ENCODE results near the gene NUCB1.
"Not testable (repeated sequence)": the region's sequence is repeated elsewhere in the genome, so short reads cannot be mapped to it uniquely, and the experiment has no call there.

Gene NUCB1

DNA sequence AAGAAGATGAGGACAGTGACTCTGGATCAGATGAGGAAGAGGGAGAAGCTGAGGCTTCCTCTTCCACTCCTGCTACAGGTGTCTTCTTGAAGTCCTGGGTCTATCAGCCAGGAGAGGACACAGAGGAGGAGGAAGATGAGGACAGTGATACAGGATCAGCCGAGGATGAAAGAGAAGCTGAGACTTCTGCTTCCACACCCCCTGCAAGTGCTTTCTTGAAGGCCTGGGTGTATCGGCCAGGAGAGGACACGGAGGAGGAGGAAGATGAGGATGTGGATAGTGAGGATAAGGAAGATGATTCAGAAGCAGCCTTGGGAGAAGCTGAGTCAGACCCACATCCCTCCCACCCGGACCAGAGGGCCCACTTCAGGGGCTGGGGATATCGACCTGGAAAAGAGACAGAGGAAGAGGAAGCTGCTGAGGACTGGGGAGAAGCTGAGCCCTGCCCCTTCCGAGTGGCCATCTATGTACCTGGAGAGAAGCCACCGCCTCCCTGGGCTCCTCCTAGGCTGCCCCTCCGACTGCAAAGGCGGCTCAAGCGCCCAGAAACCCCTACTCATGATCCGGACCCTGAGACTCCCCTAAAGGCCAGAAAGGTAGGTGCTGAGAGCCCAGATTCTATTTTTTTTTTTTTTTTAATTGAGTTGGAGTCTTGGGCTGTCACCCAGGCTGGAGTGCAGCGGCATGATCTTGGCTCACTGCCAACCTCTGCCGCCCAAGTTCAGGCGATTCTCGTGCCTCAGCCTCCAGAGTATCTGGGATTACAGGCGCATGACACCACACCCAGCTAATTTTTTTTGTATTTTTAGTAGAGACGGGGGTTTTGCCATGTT, 25.6 kb upstream of the NUCB1 start:
- no peak for DNase-seq

GRCh38 chr19:48876043-48876981, 23.8 kb upstream of the NUCB1 start:
- not testable (repeated sequence) for DNase-seq

GRCh38 chr19:48877855-48878195, 22.3 kb upstream of the NUCB1 start:
- DNase-seq, result no peak

DNA sequence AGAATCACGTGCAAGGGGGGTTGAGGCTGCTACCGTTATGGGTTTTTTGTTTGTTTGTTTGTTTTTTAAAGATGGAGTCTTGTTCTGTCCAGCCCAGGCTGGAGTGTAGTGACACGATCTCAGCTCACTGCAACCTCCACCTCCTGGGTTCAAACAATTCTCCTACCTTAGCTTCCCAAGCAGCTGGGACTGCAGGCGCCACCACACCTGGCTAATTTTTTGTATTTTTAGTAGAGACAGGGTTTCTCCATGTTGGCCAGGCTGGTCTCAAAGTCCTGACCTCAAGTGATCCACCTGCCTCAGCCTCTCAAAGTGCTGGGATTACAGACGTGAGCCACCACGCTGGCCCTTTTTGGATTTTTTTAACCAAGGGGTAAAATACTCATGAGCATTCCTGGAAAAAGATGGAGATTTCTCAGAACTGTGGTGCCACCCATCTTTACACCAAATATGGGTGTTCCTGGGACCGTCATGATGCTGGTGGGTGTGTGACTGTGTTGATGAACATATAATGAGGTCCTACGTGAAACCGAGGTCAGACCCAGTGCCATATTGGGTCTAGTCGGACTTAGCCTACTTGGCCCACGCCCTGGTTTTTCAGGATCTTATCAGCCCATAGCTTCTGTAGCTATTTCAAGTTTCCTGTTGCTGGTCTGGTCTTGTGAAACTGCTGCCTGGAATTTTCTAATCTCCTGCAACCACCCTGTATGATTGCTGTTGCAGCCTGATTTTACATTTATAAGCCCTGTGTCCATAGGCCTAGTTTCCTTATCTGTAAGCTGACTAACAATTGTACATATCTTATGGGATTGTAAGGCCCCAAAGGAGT, 21.7 kb upstream of the NUCB1 start:
- DNase-seq, result no peak

- no peak for DNase-seq
These were observed 21.0 kb upstream of the NUCB1 start for GRCh38 chr19:48879025-48879637.

GRCh38 chr19:48879696-48880095, 20.4 kb upstream of the NUCB1 start:
- DNase-seq, result not testable (repeated sequence)

DNA sequence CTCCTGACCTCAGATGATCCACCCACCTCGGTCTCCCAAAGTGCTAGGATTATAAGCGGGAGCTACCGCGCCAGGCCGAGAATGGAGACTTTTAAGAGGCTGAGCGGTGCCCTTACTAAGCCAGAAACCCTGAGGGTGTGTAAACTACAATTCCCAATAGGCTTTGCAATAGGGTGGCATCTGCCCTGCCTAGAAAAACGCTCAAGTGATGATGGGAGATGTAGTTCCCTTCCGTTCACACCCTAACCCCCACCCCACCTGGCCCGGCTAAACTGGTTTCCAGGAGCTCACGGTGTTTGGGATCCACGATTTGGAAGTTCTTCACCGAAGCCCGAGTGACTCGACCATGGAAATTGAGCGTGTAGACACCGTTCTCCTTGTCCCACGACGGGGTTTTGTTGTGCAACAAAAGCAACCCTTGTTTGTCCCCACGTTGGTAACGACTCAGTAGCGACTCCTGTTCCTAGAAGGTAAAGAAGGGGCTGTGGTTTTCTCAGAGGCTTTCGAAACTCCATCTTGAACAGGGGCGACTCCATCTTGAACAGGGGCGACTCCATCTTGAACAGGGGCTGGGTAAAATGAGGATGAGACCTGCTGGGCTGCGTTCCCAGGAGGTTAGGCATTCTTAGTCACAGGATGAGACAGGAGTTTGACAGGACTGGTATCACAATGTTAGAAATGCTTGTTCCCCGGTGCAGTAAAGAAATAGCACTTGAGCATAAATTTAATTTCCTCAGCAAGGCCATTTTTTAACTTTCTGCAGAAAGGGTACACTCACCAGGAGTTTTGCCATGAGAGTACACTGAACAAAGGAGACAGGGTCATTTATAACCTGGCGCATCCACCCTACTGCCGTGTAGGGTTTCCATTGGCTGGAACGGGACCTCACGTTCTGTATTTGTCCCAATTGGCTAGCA, 18.1 kb upstream of the NUCB1 start:
- DNase-seq, result no peak

GRCh38 chr19:48883726-48884125, 16.4 kb upstream of the NUCB1 start:
- DNase-seq, result no peak

GRCh38 chr19:48887861-48888612, 12.1 kb upstream of the NUCB1 start:
- DNase-seq, result no peak

DNA sequence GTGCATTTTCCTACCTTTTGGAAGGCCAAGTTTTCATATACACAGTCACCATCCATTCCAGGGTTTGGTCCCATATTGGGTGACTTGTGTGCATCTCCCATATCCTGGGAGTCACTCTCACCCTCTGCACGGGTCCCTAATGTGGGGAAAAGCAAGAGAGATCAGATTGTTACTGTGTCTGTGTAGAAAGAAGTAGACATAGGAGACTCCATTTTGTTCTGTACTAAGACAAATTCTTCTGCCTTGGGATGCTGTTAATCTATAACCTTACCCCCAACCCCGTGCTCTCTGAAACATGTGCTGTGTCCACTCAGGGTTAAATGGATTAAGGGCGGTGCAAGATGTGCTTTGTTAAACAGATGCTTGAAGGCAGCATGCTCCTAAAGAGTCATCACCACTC, 10.6 kb upstream of the NUCB1 start:
- not testable (repeated sequence) for DNase-seq

- no peak for DNase-seq
These were observed 9.6 kb upstream of the NUCB1 start for GRCh38 chr19:48890551-48890950.

DNA sequence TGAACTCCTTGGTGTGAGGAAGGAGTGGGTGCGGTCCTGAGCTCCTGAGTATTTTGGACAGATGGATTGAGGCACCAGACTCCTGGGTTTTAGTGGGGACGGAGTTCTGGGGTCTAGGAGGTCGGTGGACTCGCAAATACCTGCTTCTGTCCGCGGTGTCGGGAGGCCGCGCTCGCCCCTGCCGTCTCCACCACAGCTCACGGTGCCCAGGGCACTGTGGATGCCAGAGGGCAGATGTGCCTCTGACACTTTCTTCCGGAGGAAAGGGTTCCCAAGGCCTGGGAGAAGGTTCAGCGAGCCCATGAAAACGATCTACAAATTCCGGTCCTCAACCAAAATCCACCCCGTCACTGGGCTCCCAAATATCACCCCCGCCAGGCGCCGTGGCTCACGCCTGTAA, 4.9 kb upstream of the NUCB1 start:
- DNase-seq, result no peak

- DNase-seq, result no peak
These were observed 3.9 kb upstream of the NUCB1 start for GRCh38 chr19:48896191-48896720.

DNA sequence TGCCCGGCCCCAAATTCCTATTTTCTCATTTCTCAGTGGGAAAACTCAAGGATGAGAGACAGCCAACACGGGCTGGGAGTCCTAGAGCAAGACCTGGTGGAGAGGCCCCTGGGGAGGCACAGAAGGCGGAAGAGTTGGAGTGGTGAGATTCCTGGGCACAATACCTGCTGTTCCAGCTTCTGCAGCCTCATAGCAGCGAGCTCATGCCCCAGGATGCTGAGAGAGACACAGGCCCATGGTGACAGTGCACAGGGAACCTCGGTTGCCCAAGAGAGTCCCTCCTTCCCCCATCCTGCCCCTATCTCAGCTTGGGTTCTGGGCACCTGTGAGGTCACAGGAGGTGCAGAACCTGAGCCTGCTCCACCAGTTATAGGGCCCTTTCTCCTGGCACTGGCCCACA, 2.9 kb upstream of the NUCB1 start:
- no peak for DNase-seq

GRCh38 chr19:48899386-48899749, 744 bp upstream of the NUCB1 start:
- not testable (repeated sequence) for DNase-seq

DNA sequence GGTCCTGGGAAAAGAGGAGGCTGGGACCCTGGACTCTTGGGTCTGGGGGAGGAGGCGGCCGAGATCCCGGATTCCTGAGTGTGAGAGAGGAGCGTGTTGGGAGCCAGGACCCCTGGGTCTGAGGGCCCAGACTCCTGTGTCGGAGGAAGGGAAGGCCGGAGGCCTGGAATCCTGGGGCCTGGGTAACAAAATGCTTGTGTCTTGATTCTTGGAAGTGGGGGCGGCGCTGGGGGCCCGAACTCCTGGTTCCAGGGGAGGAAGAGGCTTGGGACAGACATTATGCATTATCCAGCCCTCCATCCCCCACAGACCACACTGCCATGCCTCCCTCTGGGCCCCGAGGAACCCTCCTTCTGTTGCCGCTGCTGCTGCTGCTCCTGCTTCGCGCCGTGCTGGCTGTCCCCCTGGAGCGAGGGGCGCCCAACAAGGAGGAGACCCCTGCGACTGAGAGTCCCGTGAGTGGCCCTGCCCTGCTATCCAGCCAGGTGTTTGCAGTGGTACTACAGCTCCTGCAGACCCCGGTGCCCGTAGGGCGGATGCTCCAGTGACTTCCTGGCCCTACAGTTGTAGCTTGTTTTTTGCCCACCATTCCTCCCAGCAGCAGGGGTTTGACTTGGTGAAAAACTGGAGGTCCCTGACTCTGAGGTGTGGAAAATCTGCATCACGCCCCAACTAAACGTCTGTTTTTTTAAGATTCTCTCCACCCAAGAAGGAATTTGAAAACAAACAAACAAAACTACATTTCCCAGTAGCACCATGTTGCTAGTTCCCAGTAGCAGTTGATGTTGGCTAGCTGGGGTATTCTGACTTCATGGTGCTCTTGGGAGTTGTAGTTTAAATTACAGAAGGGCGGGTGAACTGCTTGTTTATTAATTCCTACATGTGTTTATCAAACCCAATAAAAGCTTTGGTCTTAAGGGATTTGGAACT, 630 bp downstream of the NUCB1 start:
- no peak for DNase-seq

DNA sequence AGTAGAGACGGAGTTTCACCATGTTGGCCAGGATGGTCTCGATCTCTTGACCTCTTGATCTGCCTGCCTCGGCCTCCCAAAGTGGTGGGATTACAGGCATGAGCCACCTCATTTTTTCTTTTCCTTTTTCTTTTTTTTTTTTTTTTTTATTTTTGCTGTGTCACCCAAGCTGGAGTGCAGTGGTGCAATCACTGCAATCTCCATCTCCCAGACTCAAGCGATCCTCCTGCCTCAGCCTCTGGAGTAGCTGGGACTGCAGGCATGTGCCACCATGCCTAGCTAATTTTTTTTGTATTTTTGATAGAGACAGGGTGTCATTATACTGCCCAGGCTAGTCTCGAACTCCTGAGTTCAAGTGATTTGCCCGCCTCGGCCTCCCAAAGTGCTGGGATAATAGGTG, 2.2 kb downstream of the NUCB1 start:
- DNase-seq, result not testable (repeated sequence)

DNA sequence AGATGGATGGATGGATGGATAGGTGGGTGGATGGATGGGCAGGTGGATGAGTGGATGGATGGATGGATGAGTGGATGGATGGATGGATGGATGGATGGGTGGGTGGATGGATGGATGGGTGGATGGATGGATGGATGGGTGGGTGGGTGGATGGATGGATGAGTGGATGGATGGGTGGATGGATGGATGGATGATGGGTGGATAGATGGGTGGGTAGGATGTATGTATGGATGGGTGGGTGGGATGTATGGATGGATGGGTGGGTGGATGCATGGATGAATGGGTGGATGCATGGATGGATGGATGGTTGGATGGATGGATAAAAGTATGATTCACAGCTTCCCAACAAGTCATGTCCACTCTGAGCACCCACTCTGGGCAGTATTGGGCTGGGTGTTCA, 3.7 kb downstream of the NUCB1 start:
- not testable (repeated sequence) for DNase-seq

DNA sequence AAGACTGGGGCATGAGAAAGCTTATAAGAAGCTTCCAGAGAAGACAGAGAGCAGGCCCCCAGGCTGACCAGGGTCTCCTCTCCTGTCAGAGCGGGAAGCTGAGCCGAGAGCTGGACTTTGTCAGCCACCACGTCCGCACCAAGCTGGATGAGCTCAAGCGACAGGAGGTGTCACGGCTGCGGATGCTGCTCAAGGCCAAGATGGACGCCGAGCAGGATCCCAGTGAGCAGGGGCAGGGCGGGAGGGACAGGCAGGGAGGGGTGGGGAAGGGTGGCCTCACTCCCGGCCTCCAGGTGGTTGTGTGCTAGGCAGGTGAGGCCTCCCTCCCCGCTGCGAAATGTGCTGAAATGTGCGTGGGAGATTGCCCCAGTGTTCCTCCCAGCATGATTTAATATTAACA, 5.6 kb downstream of the NUCB1 start:
- DNase-seq, result no peak

Data from NCI-H2107 (cell line).